Panc1 (cell line): Measurements from ENCODE around the gene CCDC177. TPM values are rescaled to one million over a fixed set of nuclear protein-coding genes. Genes with fewer than 3 reads are reported as not detected.

ENCODE experiments used
- ATAC-seq: fragments of 200-7000 bp; cut with Tn5 transposase; 2 replicates; pipeline ENCODE4 v1.9.1; 2020; ENCODE audit warnings: mild to moderate bottlenecking, moderate library complexity
- BruUV-seq: library from RNA; stranded (reverse); fragments of 400-500 nt; replicated peaks from 2 replicates; lab custom pipeline; 2021; lab: Mats Ljungman, UMichigan
- CTCF ChIA-PET: fragments of 300-600 bp; sonication (Branson Sonifier 250); formaldehyde crosslinking; loops from one replicate; lab custom pipeline; 2022; ENCODE audit warnings: antibody characterized with exemption; lab: Charles Lee
- POLR2A ChIA-PET: fragments of 300-600 bp; sonication (Branson Sonifier 250); formaldehyde crosslinking; loops from one replicate; lab custom pipeline; 2022; ENCODE audit warnings: antibody characterized with exemption; lab: Charles Lee
- DNase-seq: peaks from one replicate; pipeline ENCODE4 v3.0.0-alpha.2; 2010; ENCODE audit warnings: low read depth, low spot score
- H3K27ac ChIP-seq: 2 replicates; pipeline ENCODE4 v1.5.1; 2011; ENCODE audit warnings: mild to moderate bottlenecking, low read length, inconsistent platforms
- H3K27me3 ChIP-seq: fragments of 200-500 bp; sonication (Bioruptor generic); 2 replicates; pipeline ENCODE4 v1.6.0; 2014; ENCODE audit warnings: low read length, inconsistent platforms; ENCODE audit not compliant: control insufficient read depth, insufficient read depth
- H3K36me3 ChIP-seq: fragments of 200-500 bp; sonication (Bioruptor generic); 2 replicates; pipeline ENCODE4 v1.5.1; 2014; ENCODE audit warnings: inconsistent platforms, mild to moderate bottlenecking, low read length, moderate library complexity; ENCODE audit not compliant: control insufficient read depth, insufficient read depth
- H3K4me1 ChIP-seq: 2 replicates; pipeline ENCODE4 v1.5.1; 2011; ENCODE audit warnings: inconsistent platforms, mild to moderate bottlenecking, low read length, moderate library complexity; ENCODE audit not compliant: control insufficient read depth, insufficient read depth
- H3K4me3 ChIP-seq, 2 experiments: 2 replicates each; pipeline ENCODE4 v1.5.1; 2011 to 2012; ENCODE audit warnings: low read depth in 2 of 2, low read length in 2 of 2, mild to moderate bottlenecking in 2 of 2, inconsistent platforms in 1 of 2, moderate library complexity in 1 of 2
- H3K9me3 ChIP-seq: fragments of 200-500 bp; sonication (Bioruptor generic); 2 replicates; pipeline ENCODE4 v1.5.1; 2014; ENCODE audit warnings: low read depth, mild to moderate bottlenecking, inconsistent platforms, low read length, moderate library complexity; ENCODE audit not compliant: control insufficient read depth, insufficient read depth
- POLR2AphosphoS5 ChIP-seq: IDR thresholded peaks from 2 replicates; pipeline ENCODE4 v1.6.1; 2012; ENCODE audit warnings: mild to moderate bottlenecking, low read depth, low read length, moderate library complexity
- SIN3A ChIP-seq: IDR thresholded peaks from 2 replicates; pipeline ENCODE4 v1.6.1; 2012; ENCODE audit warnings: low read depth, mild to moderate bottlenecking, low read length, moderate library complexity, borderline replicate concordance; ENCODE audit not compliant: insufficient read depth
- TCF7L2 ChIP-seq: IDR thresholded peaks from 2 replicates; pipeline ENCODE4 v1.6.1; 2011; ENCODE audit warnings: mild to moderate bottlenecking, low read depth, low read length, inconsistent platforms
- in situ Hi-C: cut with HindIII; loops from 2 replicates; pipeline ENCODE4 v1.10.0; 2016; ENCODE audit warnings: low sequenced_read_pairs, low pct_unique_long_range_greater_than_20kb
- intact Hi-C: fragments of 100-400 bp; cut with micrococcal nuclease; formaldehyde crosslinking; loops from one replicate; pipeline ENCODE4 v1.10.0; 2022; ENCODE audit not compliant: unreplicated experiment
- total RNA-seq: library from RNA; stranded (reverse); gene quantifications from one replicate; pipeline ENCODE4 v1.2.1, GENCODE V29; 2021; ENCODE audit not compliant: unreplicated experiment
- TF ChIP-seq, protein P1 (sequence below): fragments of 450-650 bp; IDR thresholded peaks from 2 replicates; pipeline ENCODE4 v1.5.1; 2017; ENCODE audit warnings: mild to moderate bottlenecking
- TF ChIP-seq, protein P2 (sequence below), 2 experiments: IDR thresholded peaks; 2 replicates each; pipeline ENCODE4 v1.6.1; 2011 to 2012; ENCODE audit warnings: low read depth in 2 of 2, control low read depth in 1 of 2, low read length in 1 of 2, mild to moderate bottlenecking in 1 of 2, moderate library complexity in 1 of 2; ENCODE audit not compliant: insufficient read depth in 1 of 2

CCDC177 gene
- total RNA-seq, 1 experiment from 2014 or later = not detected

DNA sequence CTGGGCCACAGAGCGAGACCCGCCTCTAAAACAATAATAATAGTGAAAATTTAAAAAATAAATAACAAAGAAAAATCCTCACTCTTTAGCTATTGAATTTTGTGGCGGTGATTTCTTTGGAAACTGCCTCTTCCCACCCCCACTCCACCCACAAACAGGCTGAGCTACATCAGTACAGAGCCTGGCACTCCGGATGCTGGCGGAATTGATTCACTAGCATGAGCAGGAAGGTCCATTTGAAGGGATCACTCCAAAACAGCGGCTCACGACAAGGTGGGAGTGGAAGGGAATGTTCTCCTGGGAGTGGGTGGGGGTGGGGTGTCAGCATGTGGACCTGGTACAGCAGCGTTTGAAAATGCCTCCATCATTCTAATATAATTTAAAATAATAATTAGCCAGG is 26.1 kb downstream of the CCDC177 start:
- no peak for TF ChIP-seq POLR2AphosphoS5
- TF ChIP-seq, protein P1, sequence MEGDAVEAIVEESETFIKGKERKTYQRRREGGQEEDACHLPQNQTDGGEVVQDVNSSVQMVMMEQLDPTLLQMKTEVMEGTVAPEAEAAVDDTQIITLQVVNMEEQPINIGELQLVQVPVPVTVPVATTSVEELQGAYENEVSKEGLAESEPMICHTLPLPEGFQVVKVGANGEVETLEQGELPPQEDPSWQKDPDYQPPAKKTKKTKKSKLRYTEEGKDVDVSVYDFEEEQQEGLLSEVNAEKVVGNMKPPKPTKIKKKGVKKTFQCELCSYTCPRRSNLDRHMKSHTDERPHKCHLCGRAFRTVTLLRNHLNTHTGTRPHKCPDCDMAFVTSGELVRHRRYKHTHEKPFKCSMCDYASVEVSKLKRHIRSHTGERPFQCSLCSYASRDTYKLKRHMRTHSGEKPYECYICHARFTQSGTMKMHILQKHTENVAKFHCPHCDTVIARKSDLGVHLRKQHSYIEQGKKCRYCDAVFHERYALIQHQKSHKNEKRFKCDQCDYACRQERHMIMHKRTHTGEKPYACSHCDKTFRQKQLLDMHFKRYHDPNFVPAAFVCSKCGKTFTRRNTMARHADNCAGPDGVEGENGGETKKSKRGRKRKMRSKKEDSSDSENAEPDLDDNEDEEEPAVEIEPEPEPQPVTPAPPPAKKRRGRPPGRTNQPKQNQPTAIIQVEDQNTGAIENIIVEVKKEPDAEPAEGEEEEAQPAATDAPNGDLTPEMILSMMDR = no peak
- no peak for TF ChIP-seq TCF7L2
- TF ChIP-seq, protein P2, sequence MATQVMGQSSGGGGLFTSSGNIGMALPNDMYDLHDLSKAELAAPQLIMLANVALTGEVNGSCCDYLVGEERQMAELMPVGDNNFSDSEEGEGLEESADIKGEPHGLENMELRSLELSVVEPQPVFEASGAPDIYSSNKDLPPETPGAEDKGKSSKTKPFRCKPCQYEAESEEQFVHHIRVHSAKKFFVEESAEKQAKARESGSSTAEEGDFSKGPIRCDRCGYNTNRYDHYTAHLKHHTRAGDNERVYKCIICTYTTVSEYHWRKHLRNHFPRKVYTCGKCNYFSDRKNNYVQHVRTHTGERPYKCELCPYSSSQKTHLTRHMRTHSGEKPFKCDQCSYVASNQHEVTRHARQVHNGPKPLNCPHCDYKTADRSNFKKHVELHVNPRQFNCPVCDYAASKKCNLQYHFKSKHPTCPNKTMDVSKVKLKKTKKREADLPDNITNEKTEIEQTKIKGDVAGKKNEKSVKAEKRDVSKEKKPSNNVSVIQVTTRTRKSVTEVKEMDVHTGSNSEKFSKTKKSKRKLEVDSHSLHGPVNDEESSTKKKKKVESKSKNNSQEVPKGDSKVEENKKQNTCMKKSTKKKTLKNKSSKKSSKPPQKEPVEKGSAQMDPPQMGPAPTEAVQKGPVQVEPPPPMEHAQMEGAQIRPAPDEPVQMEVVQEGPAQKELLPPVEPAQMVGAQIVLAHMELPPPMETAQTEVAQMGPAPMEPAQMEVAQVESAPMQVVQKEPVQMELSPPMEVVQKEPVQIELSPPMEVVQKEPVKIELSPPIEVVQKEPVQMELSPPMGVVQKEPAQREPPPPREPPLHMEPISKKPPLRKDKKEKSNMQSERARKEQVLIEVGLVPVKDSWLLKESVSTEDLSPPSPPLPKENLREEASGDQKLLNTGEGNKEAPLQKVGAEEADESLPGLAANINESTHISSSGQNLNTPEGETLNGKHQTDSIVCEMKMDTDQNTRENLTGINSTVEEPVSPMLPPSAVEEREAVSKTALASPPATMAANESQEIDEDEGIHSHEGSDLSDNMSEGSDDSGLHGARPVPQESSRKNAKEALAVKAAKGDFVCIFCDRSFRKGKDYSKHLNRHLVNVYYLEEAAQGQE (IDR thresholded peaks at IDR 0.05; ENCODE audit: insufficient read depth in 1 of 2, low read depth in 2 of 2, low read length in 1 of 2) = no peak
- TF ChIP-seq SIN3A = no peak
- H3K9me3 ChIP-seq = no peaks in the 10 kb centered on the region
- H3K4me1 ChIP-seq = no peaks in the 10 kb centered on the region
- DNase-seq (no peak), ATAC-seq (no peak)
- no TSS peak for BruUV-seq
- intact Hi-C loops = no loop called here
- ChIA-PET POLR2A (interaction anchor here (0.6 kb wide), 1 partner anchor 151 kb away, joined by 4 read pairs; no protein-coding TSS in a partner anchor), CTCF (interaction anchor here (0.6 kb wide), 1 partner anchor 136 kb away, joined by 3 read pairs; no protein-coding TSS in a partner anchor)
- in situ Hi-C loops = no loop called here
- H3K4me3 ChIP-seq = no peak overlapping the region
- H3K27me3 ChIP-seq = peaks cover under 1% of the 10 kb centered on the region
- no peaks in the 10 kb centered on the region for H3K36me3 ChIP-seq
- H3K27ac ChIP-seq = no peak overlapping the region

DNA sequence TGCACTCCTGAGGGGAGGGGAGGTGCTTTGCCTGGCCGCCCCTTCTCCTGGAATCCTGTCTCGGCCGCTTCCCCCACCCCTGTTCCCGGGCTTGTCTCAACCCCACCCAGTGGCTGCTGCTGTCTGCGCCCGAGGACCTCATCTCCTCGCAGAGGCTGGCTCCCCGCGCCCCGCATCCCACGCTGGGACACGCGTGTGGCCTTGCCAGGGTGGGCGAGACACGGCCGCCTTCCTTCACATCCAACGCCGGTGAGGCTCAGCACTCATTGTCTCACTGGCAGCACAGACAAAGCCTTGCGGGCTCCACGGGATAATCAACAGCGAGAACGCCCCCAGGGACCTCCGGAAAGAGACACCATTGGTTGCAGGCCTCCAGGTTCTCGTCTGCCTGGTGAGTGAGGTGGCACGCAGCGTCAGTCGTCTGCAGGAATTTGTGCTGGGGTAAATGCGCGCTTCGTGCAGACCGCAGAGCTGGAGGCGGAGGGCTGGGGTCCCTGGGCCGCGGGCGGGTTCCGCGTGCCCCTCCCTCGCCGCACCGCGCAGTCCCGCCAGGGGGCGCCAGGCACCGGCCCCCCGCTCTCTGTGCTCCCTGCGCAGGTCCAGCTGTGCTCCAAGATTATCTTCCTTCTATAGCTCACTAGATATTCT is 26.8 kb downstream of the CCDC177 start:
- intact Hi-C loops = no loop called here
- H3K9me3 ChIP-seq = no peaks in the 10 kb centered on the region
- ATAC-seq = peak; percentile 66
- no peak overlapping the region for H3K4me3 ChIP-seq
- TF ChIP-seq, protein P1 = peak; percentile 83
- TF ChIP-seq TCF7L2 = no peak
- H3K36me3 ChIP-seq = no peaks in the 10 kb centered on the region
- BruUV-seq = no TSS peak
- in situ Hi-C loops = no loop called here
- CTCF ChIA-PET = no interaction called here
- H3K27me3 ChIP-seq = no peaks in the 10 kb centered on the region; the same call in 1 of the 2 replicates
- no peaks in the 10 kb centered on the region for H3K4me1 ChIP-seq
- no peak overlapping the region for H3K27ac ChIP-seq
- POLR2A ChIA-PET = interaction anchor here (0.6 kb wide), 1 partner anchor 150 kb away, joined by 4 read pairs; no protein-coding TSS in a partner anchor
- DNase-seq = no peak
